GM19238 (cell line): Measurements from ENCODE around the gene RUFY1.
"Not testable (repeated sequence)": the region's sequence is repeated elsewhere in the genome, so short reads cannot be mapped to it uniquely, and the experiment has no call there.

Experiments used
- DNase-seq: peaks from one replicate; pipeline ENCODE4 v3.0.0; 2011; ENCODE audit warnings: low spot score; ENCODE audit not compliant: insufficient read length

The RUFY1 gene

GRCh38 chr5:179550511-179551342 is at the start of gene RUFY1:
TSS of gene RUFY1 (plus strand) at chr5:179550554. CDS start at chr5:179550570, 16 bp downstream.
- peak; percentile 86 for DNase-seq

DNA sequence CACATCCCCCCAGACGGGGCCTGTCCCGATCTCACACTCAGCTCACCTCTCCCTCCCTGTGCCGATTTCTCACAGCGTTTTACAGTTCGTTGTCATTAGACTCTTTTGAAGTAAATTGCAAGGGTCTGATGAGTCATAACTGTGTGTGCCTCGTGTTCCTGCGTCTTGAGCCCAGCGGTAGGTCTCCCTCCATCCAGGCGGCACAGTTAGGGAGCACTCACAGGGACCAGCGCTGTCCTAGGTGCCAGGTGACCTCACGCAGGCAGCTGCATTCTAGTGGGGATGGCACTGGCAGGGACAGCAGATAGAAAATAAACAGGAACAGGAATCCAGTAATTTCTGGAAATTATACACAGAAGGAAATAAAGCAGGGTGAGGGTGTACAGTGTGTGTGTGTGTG is 48.4 kb upstream of the RUFY1 start:
- DNase-seq = not testable (repeated sequence)

DNA sequence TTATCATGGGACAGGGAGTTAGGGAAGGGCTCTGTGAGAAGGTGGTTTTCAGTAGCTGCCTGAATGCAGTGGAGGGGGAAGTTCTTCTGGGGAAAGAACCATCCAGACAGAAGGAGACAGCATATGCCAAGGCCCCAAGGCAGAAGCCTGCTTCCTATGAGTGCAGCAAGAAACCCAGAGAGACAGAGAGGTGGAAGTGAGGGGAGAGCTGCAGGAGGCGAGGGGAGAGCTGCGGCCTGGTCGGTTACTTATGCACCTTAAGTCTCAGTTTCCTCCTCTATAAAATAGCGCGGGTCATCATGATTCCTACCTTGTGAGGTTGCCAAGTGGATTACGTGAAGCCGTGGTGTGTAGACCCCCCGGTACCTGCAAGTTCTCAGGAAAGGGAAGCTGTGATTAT is 47.9 kb upstream of the RUFY1 start:
- DNase-seq = not testable (repeated sequence)

GRCh38 chr5:179504191-179504590 is 46.2 kb upstream of the RUFY1 start:
- DNase-seq = no peak

DNA sequence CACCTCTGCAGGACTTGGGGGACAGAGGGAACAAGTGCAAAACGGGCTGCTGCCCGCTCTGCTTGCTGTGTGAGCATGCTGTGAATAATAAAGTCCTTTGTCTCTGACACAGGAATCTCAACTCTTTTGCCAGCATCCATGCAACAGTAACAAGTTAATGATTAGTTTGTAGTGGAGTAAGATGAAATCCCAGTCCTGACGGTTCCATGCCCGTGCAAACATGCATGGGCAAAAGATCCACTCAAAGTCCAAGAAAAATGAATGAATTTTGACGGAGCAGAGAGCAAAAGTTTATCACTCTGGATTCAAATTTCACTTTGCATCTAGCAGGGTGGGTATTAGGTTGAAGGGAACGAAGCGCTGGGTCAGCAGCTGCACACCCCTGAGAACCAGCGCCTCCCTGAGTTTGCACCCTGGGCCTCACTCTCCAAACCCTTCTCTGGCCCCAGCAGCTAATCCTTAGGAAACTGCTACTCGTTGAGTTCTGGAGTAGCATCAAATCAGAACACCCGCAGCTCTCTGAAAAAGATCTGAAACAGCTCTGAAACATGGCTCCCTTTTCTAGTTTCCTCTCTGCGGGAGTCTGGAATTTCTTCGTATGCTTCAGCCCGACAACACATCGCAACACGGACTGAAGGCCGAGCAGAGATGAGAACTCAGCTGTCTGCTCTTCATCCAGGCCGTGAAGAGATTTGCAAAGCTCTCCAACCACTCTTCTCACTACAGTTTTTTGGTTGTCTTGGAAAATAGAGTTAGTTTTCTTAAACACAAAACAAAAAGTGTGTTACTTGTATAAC is 45.6 kb upstream of the RUFY1 start:
- DNase-seq = no peak

DNA sequence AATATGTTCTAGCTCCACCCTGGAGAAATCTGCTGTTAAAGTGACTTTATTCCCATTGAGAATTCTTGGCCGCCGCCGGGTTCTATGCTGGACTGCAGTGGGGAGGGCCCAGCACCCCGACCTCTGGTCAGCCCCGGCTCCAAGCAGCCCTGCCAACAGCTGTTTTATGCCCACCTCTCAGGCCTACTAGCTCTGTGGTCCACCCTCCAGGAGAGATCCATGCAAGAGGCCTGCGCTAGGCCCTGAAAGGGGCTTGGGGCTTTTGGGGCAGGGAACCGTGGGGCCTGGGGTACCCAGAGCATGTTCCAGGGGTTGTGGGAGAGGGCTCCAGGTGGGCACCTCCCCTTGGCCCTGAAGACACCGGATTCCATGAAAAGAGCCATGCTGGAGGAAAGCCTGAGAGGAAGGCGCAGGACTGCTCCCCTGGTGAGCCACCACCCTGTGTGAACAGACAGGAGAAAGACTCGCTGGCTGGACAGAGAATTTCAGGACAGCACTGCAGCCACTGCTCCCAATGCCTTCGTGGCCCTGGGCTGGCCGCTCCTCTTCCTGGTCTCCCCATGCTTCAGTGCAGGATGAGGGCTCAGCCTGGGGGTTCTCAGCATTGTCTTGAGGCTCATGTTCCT is 44.6 kb upstream of the RUFY1 start:
- no peak for DNase-seq

- no peak for DNase-seq
These were observed 41.1 kb upstream of the RUFY1 start for GRCh38 chr5:179509239-179509638.

GRCh38 chr5:179509845-179510244 is 40.5 kb upstream of the RUFY1 start:
- DNase-seq = no peak

GRCh38 chr5:179512452-179513000 is 37.8 kb upstream of the RUFY1 start:
- no peak for DNase-seq

DNA sequence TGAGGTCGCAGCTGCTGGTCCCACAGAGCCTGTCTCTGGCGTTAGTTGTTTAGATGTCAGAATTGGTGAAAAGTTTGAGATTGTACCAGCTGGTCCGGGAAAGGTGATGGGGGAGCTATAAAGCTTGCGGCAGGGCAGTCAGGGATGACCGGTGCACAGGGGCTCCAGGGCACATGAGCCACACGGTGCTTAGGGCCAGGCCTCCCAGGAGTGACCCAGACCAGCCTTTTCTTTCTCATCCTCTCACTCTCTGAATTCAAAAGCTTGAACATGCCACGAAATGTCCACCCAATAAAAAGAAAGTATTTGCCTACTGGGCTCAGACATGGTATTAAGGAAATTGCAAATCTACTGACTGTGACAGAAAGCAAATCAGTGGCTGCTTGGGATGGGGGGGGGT is 34.9 kb upstream of the RUFY1 start:
- not testable (repeated sequence) for DNase-seq

DNA sequence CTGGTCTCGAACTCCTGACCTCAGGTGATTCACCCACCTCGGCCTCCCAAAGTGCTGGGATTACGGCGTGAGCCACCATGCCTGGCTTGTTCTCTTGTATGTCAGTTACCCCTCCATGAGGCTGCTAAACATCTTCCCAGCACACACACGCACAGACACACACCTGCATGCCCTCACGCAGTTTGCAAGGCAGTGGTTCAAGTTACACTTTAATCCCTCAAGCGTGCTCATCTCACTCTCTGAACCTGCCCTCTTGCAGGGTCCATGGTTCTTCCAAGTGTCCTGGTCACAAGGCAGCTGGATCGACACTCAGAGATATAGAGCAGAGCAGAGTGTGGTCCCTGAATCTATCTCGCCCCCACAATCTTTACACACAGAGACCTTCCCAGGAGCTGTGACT is 34.1 kb upstream of the RUFY1 start:
- DNase-seq = no peak

DNA sequence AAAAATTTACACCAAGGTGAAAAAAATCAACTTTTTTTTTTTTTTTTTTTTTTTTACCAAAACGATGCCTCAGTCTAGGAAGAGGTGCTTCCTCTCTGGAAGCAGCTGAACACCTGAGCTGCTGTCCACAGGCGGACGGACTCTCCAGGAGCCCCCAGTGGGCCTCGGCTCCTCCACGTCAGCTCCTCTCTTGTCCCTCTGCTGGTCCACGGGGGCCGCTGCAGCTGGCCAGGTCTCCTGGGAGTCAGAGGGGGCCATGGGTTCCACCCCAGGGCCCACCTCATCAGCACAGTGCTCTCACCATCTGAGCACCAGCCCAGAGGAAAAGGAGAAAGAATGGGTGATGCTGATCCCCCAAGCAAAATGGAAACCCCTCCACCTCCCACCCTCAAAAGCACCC is 32.6 kb upstream of the RUFY1 start:
- not testable (repeated sequence) for DNase-seq

DNA sequence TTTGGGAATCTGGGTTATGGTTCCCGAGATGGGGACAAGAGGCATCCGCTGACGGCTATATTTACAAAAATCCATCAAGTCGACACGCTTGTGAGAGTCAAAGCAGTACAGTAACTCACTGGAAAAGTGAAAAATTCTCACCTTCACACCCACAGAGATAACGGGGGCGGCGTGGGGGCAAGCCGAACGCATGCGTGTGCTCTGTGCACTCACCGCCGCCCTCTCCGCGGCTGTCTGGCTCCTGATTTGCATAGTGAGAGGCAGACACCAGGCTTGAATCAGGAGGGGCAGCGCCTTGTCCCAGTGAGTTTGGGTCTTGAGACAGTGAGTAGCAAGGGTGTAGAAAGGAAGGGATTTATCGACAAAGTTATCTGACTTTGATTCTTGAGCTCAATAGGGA is 32.0 kb upstream of the RUFY1 start:
- DNase-seq = not testable (repeated sequence)

DNA sequence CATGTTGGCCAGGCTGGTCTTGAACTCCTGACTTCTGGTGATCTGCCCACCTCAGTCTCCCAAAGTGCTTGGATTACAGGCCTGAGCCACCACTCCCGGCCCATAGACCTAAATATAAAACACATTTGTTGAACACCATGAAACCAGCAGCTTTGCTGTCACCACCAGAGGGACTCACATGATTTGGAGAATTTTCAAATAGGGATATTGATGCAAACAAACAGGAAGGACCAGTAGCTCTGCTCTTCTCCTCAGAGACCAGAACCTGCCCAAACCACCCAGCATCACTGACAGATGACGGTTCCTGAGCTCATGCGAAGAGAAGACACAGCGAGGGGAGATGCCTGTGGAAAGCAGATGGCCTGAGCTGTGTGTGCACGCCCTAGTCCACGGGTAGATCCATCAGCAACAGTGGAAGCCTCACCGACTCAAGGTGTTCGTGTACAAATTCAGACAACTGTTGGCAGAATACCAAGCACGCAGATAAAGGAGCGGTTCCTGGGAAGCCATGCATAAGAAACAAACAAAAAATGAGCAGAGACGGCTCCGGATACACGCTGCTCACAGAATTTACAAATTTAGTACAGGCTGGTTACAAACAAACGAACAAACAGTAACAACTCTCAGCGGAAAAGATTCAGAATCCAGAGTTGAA is 30.8 kb upstream of the RUFY1 start:
- not testable (repeated sequence) for DNase-seq

DNA sequence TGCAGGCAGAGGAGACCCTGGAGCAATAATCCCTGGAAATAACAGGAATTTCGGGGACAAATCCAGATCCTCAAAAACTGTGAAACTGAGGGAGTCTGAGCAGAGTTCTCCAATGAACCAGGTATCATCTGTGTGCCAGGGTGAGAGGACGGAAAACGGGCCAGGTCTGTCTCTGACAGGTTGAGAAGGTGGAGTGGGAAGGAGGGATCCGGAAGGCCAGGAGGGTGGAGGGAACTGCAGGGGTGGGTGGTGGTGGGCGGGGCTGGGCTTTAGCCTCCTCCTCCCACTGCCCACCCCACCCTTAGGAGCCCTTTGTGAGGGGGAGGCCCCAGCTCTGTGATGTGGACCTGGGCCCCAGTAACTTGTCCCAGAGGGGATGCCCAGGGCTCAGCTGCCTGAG is 28.2 kb upstream of the RUFY1 start:
- DNase-seq = not testable (repeated sequence)

- no peak for DNase-seq
These were observed 23.4 kb upstream of the RUFY1 start for GRCh38 chr5:179526978-179527377.

GRCh38 chr5:179530069-179530998 is 20.0 kb upstream of the RUFY1 start:
- peak; percentile 72 for DNase-seq

- DNase-seq = no peak
These were observed 17.3 kb upstream of the RUFY1 start for GRCh38 chr5:179533024-179533423.

DNA sequence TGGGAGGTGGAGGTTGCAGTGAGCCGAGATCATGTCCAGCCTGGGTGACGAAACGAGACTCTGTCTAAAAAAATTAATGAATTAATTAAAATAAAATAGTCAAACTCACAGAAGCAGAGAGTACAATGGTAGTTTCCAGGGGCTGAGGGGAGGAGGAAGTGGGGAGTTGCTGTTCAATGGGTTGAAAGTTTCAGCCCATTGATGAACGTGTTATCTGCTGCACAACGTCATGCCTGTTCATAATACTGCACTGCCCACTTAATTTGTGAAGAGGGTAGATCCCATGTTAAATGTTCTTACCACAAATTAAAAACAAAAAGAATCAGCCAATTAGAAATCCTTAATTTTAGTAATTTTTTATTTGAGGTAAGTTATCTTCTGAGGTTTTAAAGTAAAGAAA is 16.4 kb upstream of the RUFY1 start:
- DNase-seq = no peak

- no peak for DNase-seq
These were observed 15.9 kb upstream of the RUFY1 start for GRCh38 chr5:179534431-179534830.
